T-helper 2 cell treated with Interferon-gamma antibody and Interleukin-4, amounts not matched to agents 100 ng/mL and 5 ng/mL, for 36 hours (primary cell): ENCODE data around the gene CCDC159. TPM values are rescaled to one million over a fixed set of nuclear protein-coding genes. Genes with fewer than 3 reads are reported as not detected.
"Not testable (repeated sequence)": the region's sequence is repeated elsewhere in the genome, so short reads cannot be mapped to it uniquely, and the experiment has no call there.

Experiments
- intact Hi-C: fragments of 100-400 bp; cut with micrococcal nuclease; formaldehyde crosslinking; loops from one replicate; pipeline ENCODE4 v1.15.1; 2023
- total RNA-seq: library from RNA; stranded (reverse); gene quantifications from 2 replicates; pipeline ENCODE4 v1.2.3, GENCODE V29; 2022

Gene CCDC159, protein sequence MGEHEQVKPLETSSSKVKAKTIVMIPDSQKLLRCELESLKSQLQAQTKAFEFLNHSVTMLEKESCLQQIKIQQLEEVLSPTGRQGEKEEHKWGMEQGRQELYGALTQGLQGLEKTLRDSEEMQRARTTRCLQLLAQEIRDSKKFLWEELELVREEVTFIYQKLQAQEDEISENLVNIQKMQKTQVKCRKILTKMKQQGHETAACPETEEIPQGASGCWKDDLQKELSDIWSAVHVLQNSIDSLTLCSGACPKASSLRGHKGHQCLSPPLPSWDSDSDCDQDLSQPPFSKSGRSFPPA
- total RNA-seq, result 14.1 and 15.6 TPM in 2 replicates

DNA sequence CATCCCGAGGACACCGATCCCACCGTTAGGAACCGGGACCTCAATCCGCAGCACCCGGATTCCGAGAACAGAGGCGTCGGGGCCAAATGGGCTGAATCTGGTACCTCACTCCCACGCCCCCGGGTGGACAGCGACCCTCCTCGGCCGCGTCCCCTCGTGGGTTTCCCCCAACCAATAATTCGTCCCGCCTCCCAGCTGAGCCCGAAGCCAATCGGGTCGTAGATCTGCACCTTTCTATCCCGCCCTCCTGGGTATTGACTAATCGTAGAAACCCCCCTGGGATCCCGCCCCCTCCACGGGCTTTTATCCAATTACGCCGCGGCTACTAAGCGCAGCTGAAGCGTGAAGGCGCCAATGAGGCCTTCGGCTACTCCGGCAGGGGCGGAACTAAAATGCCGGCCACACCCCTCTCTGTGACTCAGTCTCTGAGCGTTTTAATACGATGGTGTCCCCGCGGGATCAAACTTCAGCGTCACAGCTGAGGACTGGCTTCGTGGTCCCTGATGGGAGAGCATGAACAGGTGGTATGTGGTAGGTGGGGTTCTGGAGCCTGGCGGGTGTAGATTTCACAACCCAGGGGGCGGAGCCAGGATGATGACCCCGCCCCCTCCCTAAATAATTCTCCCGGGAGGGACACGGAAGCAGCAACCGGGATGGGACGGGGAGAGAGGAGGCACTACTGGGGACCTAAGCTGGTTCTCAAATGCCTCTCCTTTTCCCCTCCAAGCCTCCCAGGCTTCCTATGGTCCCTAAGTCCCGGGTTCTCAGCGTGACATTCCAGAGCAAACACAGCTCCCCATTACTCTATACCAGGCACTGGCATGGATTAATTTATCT lies at the start of gene CCDC159, which contains the start of gene TMEM205:
CCDC159 (plus strand) TSS at position 416 of the 837 bp plus-strand sequence; CDS start at position 504, 88 bp downstream.
TMEM205 (minus strand) TSS at position 165 of the 837 bp plus-strand sequence. CDS start 649 bp downstream, outside the sequence.
- intact Hi-C loops, result loop anchor here (1.0 kb wide), 2 partner anchors 9 to 29 kb away; partner anchors contain the start of gene PLPPR2

DNA sequence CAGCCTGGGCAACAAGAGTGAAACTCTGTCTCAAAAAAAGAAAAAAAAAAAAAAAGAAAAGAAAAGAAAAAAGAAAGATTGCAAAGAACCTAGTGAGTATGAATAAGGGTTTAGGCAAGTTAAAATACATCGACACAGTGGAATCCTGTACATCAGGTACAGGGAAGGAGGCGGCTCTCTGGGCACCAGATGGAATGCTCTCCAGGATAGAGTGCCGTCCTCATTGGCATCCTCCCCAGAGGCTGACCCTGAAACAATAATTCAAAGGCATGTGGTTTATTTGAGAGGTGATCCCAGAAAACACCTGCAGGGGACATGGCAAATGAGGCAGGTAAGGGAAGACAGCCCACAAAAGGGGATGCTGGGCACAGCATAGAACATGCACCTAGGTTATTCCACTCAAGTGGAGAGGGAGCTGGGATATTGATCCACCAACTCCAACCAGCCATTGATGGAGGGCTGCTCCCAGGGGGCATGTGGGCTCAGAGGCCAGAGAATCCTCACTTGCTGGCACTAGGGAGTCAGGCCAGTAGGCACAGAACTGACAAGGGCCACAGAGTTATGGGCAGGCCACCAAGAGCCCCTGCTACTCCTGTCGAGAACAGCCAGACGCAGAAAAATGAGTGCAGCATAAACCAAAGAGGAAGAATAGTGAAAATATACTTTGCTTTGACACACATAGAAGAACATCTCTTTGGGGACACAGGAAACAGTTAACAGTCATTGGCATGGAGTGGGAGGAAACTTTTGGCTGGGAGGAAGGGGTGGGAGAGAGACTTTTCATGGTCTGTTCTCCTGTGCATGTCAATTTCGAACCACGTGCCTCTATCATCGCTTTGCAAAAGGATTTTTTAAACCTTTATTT lies 46.1 kb upstream of the CCDC159 start:
- intact Hi-C loops, result loop anchor here (10.0 kb wide), 1 partner anchor 145 kb away; no protein-coding TSS in a partner anchor

DNA sequence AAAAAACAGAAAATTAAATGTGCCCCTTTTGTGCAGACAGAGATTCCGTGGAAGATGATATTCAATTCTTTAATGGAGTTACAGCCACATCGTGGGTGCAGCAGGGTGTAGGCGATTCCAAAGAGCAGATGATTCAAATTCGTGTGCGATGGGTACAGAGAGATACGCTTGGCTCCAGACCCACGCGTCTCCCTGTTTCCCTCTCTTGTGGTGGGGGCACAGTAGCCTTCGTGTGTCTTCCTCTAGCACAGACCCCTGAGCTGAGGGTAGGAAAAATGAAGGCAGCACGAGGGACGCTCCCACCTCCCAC lies 45.6 kb upstream of the CCDC159 start:
- intact Hi-C loops, result no loop called here

GRCh38 chr19:11304936-11305335 lies 41.4 kb upstream of the CCDC159 start:
- intact Hi-C loops, result no loop called here

GRCh38 chr19:11306337-11306736 lies 40.0 kb upstream of the CCDC159 start:
- intact Hi-C loops, result no loop called here

DNA sequence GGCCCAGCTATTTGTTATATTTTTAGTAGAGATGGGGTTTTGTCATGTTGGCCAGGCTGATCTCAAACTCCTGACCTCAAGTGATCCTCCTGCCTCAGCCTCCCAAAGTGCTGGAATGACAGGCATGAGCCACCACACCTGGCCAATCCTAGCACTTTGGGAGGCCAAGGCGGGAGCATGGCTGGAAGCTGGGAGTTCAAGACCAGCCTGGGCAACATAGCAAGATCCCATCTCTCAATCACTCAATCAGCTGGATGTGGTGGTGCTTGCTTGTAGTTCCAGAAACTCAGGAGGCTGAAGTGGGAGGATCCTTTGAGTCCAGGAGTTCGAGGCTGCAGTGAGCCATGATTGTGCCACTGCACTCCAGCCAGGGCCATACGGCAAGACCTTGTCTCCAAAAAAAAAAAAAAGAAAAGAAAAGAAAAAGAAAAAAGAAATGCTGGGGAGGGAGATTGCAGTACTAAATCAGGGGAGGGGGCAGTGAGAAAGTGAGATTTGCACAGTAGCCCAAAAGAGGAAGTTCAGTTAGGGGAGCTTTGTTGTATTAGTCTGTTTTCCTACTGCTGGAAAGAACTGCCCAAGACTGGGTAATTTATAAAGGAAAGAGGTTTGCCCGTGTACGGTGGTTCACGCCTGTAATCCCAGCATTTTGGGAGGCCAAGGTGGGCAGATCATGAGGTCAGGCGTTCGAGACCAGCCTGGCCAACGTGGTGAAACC lies 25.9 kb upstream of the CCDC159 start:
- intact Hi-C loops, result not testable (repeated sequence)

DNA sequence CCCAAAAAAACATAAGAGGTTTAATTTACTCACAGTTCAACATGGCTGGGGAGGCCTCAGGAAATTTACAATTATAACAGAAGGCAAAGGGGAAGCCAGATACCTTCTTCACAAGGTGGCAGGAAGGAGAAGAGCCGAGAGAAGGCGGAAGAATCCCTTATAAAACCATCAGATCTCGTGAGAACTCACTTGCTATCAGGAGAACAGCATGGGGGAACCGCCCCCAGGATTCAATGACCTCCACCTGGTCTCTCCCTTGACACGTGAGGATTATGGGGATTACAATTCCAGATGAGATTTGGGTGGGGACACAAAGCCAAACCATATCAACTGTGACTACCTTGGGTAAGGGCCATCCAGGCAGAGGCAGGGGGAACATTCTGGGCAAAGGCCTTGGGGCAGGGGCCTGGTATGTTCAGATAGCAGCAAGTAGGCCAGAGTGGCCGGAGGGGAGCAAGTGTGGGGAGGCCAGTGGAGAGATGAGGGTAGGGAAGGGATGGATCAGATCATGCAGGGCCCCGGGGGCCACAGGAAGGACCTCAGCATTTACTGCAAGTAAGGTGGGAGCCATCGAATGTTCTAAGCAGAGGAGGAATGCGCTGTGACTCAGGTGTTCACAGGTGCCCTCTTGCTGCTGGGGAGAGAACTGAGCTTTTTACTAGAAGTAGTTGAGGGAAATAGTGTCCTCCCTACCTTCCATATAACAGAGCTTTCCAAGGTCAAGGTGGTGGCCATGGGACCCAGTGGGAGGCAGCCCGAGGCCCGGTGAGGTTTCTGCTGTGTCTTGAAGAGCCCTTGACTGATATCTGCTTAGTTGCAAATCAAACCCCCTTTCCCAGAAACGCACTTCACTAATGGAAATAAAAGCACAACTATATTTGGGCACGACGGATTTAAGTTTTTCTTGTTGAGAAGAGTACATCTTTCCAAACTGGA lies 24.9 kb upstream of the CCDC159 start:
- intact Hi-C loops, result no loop called here

DNA sequence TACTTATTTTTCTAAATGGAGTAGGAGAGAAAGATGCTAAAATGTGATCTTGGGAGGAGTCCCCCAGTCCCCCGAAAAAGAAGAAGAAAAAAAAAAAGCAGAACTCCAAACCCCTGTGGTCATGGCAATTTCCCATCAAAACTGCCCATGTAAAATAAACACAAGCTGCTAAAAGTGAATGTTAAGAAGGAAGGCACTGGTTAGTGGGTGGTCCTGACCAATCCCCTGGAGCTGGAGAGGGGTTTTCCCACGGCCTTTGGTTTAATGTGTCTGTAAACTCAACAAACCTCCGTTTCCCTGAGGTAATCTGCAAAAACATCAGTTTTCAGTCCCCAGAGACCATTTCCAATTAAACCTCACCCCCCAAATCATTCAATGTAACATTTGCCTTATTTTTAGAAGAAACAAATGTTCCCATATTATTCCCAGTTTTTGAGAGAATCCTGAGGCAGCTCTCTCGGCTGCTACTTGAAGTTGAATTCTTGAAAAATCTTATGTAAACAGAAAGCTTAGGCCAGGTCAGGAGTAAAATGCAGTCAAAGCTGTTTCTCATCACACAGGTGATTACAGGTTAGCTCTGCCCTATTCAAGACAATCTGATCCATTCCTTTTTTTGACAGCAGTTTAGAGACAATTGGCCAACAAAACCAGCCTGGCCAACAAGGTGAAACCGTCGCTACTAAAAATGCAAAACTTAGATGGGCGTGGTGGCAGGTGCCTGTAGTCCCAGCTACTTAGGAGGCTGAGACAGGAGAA lies 23.9 kb upstream of the CCDC159 start:
- intact Hi-C loops, result no loop called here

- intact Hi-C loops, result no loop called here
Measured at GRCh38 chr19:11323601-11324078, 22.7 kb upstream of the CCDC159 start.

GRCh38 chr19:11324079-11324661 lies 22.1 kb upstream of the CCDC159 start:
- intact Hi-C loops, result no loop called here

DNA sequence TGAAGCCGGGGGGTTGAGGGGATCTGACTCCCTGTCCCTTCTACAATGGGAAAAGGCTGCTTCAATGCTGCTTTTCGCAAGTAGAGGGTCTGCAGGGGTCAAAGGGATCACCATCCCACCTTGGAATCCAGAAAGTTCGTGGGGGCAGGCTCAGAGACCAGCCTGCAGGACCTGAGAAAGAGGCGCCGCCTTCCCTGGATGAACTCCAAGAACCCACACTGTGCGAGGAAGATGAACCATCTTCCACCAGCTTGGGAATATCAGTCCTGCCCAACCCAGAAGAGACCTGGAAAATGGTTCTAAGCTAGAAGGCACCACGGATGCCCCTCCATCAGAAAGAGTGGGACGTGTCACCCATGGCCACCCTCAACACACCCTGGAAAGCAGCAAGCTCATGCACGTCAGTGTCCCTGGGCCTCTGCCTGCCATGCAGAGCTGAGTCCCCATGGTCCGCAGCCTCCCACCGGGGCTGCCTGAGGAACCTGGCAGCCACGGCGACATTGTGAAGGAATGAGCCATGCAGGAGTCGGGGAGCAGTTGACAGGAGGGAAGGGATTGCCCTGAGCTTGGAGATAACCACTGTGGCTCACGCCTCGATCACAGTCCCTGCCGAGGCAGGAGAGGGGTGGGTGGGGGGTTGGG lies 21.4 kb upstream of the CCDC159 start:
- intact Hi-C loops, result no loop called here

- intact Hi-C loops, result no loop called here
Measured at GRCh38 chr19:11325544-11325943, 20.8 kb upstream of the CCDC159 start.

- intact Hi-C loops, result no loop called here
Measured at GRCh38 chr19:11330127-11330526, 16.2 kb upstream of the CCDC159 start.

GRCh38 chr19:11331502-11331901 lies 14.8 kb upstream of the CCDC159 start:
- intact Hi-C loops, result no loop called here

DNA sequence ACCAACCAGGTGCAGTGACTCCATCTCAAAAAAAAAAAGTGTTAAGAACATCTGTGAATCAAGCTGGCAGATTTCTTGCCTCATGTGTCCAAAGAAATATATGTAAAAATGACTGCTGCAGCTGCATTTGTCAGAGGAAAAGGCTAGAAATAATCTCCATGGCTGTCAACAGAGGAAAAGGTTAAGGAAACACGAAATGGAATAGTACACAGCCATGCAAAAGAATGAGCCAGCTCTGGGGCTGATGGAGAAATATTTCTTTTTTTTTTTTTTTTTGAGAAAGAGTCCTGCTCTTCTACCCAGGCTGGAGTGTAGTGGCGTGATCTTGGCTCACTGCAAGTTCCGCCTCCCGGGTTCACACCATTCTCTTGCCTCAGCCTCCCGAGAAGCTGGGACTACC lies 13.5 kb upstream of the CCDC159 start:
- intact Hi-C loops, result no loop called here

DNA sequence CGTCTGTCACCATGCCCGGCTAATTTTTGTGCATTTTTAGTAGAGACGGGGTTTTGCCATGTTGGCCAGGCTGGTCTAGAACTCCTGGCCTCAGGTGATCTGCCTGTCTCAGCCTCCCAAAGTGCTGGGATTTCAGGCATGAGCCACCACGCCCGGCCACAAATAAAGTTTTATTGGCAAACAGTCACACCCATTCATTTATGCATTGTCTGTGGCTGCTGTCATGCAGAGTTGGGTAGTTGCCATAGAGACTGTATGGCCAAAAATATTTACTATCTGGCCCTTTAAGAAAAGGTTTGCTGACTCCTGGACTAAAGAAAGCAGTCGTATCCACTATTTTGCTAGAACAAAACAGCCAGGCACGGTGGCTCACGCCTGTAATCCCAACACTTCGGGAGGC lies 12.5 kb upstream of the CCDC159 start:
- intact Hi-C loops, result not testable (repeated sequence)

DNA sequence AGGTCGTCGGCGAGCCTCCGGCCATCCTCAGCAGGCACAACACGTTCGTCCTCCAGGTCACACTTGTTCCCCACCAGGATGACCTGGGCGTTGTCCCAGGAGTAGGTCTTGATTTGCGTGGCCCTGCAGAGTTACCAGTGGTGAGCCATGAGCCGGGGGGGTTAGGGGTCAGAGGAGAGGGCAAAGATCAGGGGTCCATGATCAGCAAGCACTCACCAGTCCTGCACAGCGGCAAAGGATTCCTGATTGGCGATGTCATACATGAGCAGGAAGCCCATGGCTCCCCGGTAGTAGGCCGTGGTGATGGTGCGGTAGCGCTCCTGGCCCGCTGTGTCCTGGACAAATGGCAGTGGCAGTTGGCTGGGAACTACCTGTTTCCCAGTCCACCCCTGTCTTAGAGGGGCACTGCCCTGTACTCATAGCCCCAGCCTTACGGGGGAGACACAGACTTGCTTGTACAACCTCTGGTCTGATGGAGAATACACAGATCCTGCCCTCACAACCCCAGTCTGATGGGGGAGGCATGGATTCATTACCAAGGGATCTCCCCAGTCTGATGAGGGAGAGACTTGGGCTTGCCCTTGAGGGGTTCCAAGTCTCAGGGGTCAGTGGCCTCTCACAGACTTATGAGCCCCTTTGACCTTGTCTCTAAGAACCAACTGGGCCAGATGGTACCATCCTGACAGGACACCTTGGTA lies 10.7 kb upstream of the CCDC159 start:
- intact Hi-C loops, result no loop called here
